ENCODE measurements around the gene WDR7.
A peak's percentile ranks its signal among the peaks of the same experiment; 100 is the strongest.

The WDR7 gene

GRCh38 chr18:57038395-57038794 lies 387.2 kb downstream of the WDR7 start:
- H3K4me1 Mint-ChIP-seq = no peaks in the 10 kb centered on the region
- H3K9me3 Mint-ChIP-seq = peaks cover 2% of the 10 kb centered on the region
- H3K27ac Mint-ChIP-seq = no peak overlapping the region
- H3K4me3 Mint-ChIP-seq = no peak overlapping the region
- H3K36me3 Mint-ChIP-seq = no peaks in the 10 kb centered on the region
- ATAC-seq = no peak
- H3K27me3 Mint-ChIP-seq = peaks cover 2% of the 10 kb centered on the region

- peaks cover 2% of the 10 kb centered on the region for H3K9me3 Mint-ChIP-seq
- no peak overlapping the region for H3K4me3 Mint-ChIP-seq
- H3K27me3 Mint-ChIP-seq = peaks cover 10% of the 10 kb centered on the region
- no peak overlapping the region for H3K27ac Mint-ChIP-seq
- ATAC-seq = no peak
- H3K36me3 Mint-ChIP-seq = no peaks in the 10 kb centered on the region
- H3K4me1 Mint-ChIP-seq = no peaks in the 10 kb centered on the region
Measured at GRCh38 chr18:57040175-57040574, 389.0 kb downstream of the WDR7 start.

- no peak for ATAC-seq
- peaks cover 7% of the 10 kb centered on the region for H3K9me3 Mint-ChIP-seq
- H3K27me3 Mint-ChIP-seq = peaks cover 10% of the 10 kb centered on the region
- H3K4me1 Mint-ChIP-seq = no peaks in the 10 kb centered on the region
- no peaks in the 10 kb centered on the region for H3K36me3 Mint-ChIP-seq
- no peak overlapping the region for H3K27ac Mint-ChIP-seq
- no peak overlapping the region for H3K4me3 Mint-ChIP-seq
Measured at GRCh38 chr18:57043241-57043640, 392.1 kb downstream of the WDR7 start.

GRCh38 chr18:57048351-57048750 lies 397.2 kb downstream of the WDR7 start:
- H3K27ac Mint-ChIP-seq = no peak overlapping the region
- H3K27me3 Mint-ChIP-seq = peaks cover 25% of the 10 kb centered on the region
- H3K9me3 Mint-ChIP-seq = peaks cover 5% of the 10 kb centered on the region
- no peak overlapping the region for H3K4me3 Mint-ChIP-seq
- no peak for ATAC-seq
- H3K36me3 Mint-ChIP-seq = no peaks in the 10 kb centered on the region
- no peaks in the 10 kb centered on the region for H3K4me1 Mint-ChIP-seq

- Mint-ChIP-seq H3K27me3 (peaks cover 21% of the 10 kb centered on the region), H3K4me1 (no peaks in the 10 kb centered on the region), H3K36me3 (no peaks in the 10 kb centered on the region), H3K4me3 (no peak overlapping the region), H3K27ac (no peak overlapping the region), H3K9me3 (peaks cover 5% of the 10 kb centered on the region)
- no peak for ATAC-seq
Measured at GRCh38 chr18:57048859-57049258, 397.7 kb downstream of the WDR7 start.

GRCh38 chr18:57050310-57050949 lies 399.3 kb downstream of the WDR7 start:
- H3K9me3 Mint-ChIP-seq = peaks cover 5% of the 10 kb centered on the region
- no peak overlapping the region for H3K27ac Mint-ChIP-seq
- no peaks in the 10 kb centered on the region for H3K4me1 Mint-ChIP-seq
- peaks cover 27% of the 10 kb centered on the region for H3K27me3 Mint-ChIP-seq
- ATAC-seq = no peak
- no peak overlapping the region for H3K4me3 Mint-ChIP-seq
- no peaks in the 10 kb centered on the region for H3K36me3 Mint-ChIP-seq

GRCh38 chr18:57051021-57051656 lies 400.0 kb downstream of the WDR7 start:
- Mint-ChIP-seq H3K4me1 (no peaks in the 10 kb centered on the region), H3K27ac (no peak overlapping the region), H3K4me3 (no peak overlapping the region), H3K36me3 (no peaks in the 10 kb centered on the region), H3K27me3 (peaks cover 34% of the 10 kb centered on the region), H3K9me3 (peaks cover 5% of the 10 kb centered on the region)
- no peak for ATAC-seq

GRCh38 chr18:57051657-57052044 lies 400.5 kb downstream of the WDR7 start:
- no peaks in the 10 kb centered on the region for H3K4me1 Mint-ChIP-seq
- H3K27ac Mint-ChIP-seq = no peak overlapping the region
- no peaks in the 10 kb centered on the region for H3K36me3 Mint-ChIP-seq
- peaks cover 4% of the 10 kb centered on the region for H3K9me3 Mint-ChIP-seq
- H3K27me3 Mint-ChIP-seq = peaks cover 39% of the 10 kb centered on the region
- no peak overlapping the region for H3K4me3 Mint-ChIP-seq
- peak; percentile 57 for ATAC-seq

GRCh38 chr18:57052173-57052572 lies 401.0 kb downstream of the WDR7 start:
- ATAC-seq = no peak
- no peak overlapping the region for H3K27ac Mint-ChIP-seq
- no peak overlapping the region for H3K4me3 Mint-ChIP-seq
- peaks cover 7% of the 10 kb centered on the region for H3K9me3 Mint-ChIP-seq
- no peaks in the 10 kb centered on the region for H3K4me1 Mint-ChIP-seq
- H3K36me3 Mint-ChIP-seq = no peaks in the 10 kb centered on the region
- peaks cover 44% of the 10 kb centered on the region for H3K27me3 Mint-ChIP-seq

- H3K9me3 Mint-ChIP-seq = peaks cover 7% of the 10 kb centered on the region
- no peak for ATAC-seq
- peaks cover 3% of the 10 kb centered on the region for H3K4me1 Mint-ChIP-seq
- no peaks in the 10 kb centered on the region for H3K36me3 Mint-ChIP-seq
- no peak overlapping the region for H3K4me3 Mint-ChIP-seq
- H3K27ac Mint-ChIP-seq = no peak overlapping the region
- peaks cover 49% of the 10 kb centered on the region for H3K27me3 Mint-ChIP-seq
Measured at GRCh38 chr18:57052759-57053158, 401.6 kb downstream of the WDR7 start.

GRCh38 chr18:57054891-57055290 lies 403.7 kb downstream of the WDR7 start:
- no peak for ATAC-seq
- Mint-ChIP-seq H3K4me3 (no peak overlapping the region), H3K27me3 (peaks cover 68% of the 10 kb centered on the region), H3K4me1 (peaks cover 10% of the 10 kb centered on the region), H3K36me3 (no peaks in the 10 kb centered on the region), H3K27ac (no peak overlapping the region), H3K9me3 (peaks cover 7% of the 10 kb centered on the region)

GRCh38 chr18:57057890-57058289 lies 406.7 kb downstream of the WDR7 start:
- ATAC-seq = peak; percentile 80
- Mint-ChIP-seq H3K27ac (no peak overlapping the region), H3K4me1 (peaks cover 10% of the 10 kb centered on the region), H3K9me3 (peaks cover 7% of the 10 kb centered on the region), H3K36me3 (no peaks in the 10 kb centered on the region), H3K27me3 (peaks cover 70% of the 10 kb centered on the region), H3K4me3 (no peak overlapping the region)

- H3K27me3 Mint-ChIP-seq = peaks cover 64% of the 10 kb centered on the region
- no peak overlapping the region for H3K4me3 Mint-ChIP-seq
Measured at GRCh38 chr18:57058734-57059133, 407.6 kb downstream of the WDR7 start.

GRCh38 chr18:57059366-57059765 lies 408.2 kb downstream of the WDR7 start:
- H3K4me3 Mint-ChIP-seq = no peak overlapping the region
- H3K9me3 Mint-ChIP-seq = peaks cover 7% of the 10 kb centered on the region
- no peak for ATAC-seq
- no peak overlapping the region for H3K27ac Mint-ChIP-seq
- peaks cover 64% of the 10 kb centered on the region for H3K27me3 Mint-ChIP-seq
- H3K36me3 Mint-ChIP-seq = no peaks in the 10 kb centered on the region
- peaks cover 10% of the 10 kb centered on the region for H3K4me1 Mint-ChIP-seq

More at GRCh38 chr18:57058734-57059133, 407.6 kb downstream of the WDR7 start:
- Mint-ChIP-seq H3K36me3 (no peaks in the 10 kb centered on the region), H3K9me3 (peaks cover 7% of the 10 kb centered on the region), H3K4me1 (peaks cover 10% of the 10 kb centered on the region), H3K27ac (no peak overlapping the region)
- no peak for ATAC-seq

GRCh38 chr18:57060814-57061213 lies 409.7 kb downstream of the WDR7 start:
- no peak overlapping the region for H3K27ac Mint-ChIP-seq
- H3K4me1 Mint-ChIP-seq = peaks cover 10% of the 10 kb centered on the region
- no peak overlapping the region for H3K4me3 Mint-ChIP-seq
- no peak for ATAC-seq
- peaks cover 6% of the 10 kb centered on the region for H3K9me3 Mint-ChIP-seq
- H3K36me3 Mint-ChIP-seq = no peaks in the 10 kb centered on the region
- H3K27me3 Mint-ChIP-seq = peaks cover 51% of the 10 kb centered on the region

- H3K27me3 Mint-ChIP-seq = peaks cover 37% of the 10 kb centered on the region
Measured at GRCh38 chr18:57062178-57062577, 411.0 kb downstream of the WDR7 start.

More at GRCh38 chr18:57062178-57062577, 411.0 kb downstream of the WDR7 start:
- Mint-ChIP-seq H3K4me1 (peaks cover 10% of the 10 kb centered on the region), H3K4me3 (no peak overlapping the region), H3K36me3 (no peaks in the 10 kb centered on the region), H3K9me3 (no peaks in the 10 kb centered on the region), H3K27ac (no peak overlapping the region)
- no peak for ATAC-seq

Measured in stimulated activated memory B cell treated with anti-CD40 and anti-IgM and Interleukin-4, amounts not matched to agents 10 μg/mL and 1 μg/mL and 100 μg/mL, for 72 hours (primary cell).